LNCaP clone FGC (cell line): ENCODE data around the gene PLCD1.

Experiments
- DNase-seq: peaks from one replicate; pipeline ENCODE4 v3.0.0-alpha.2; 2011; ENCODE audit warnings: low read depth
- H3K4me3 ChIP-seq: 2 replicates; pipeline ENCODE4 v1.5.1; 2011; ENCODE audit warnings: mild to moderate bottlenecking, low read depth, low read length, control low read depth
- CTCF ChIP-seq: IDR thresholded peaks from 2 replicates; pipeline ENCODE4 v1.5.1; 2012; ENCODE audit warnings: mild to moderate bottlenecking; ENCODE audit not compliant: control insufficient read depth, insufficient read depth; ENCODE audit errors: extremely low read depth

The PLCD1 gene

GRCh38 chr3:37957539-37957936, 71.9 kb downstream of the PLCD1 start:
- H3K4me3 ChIP-seq = no peak overlapping the region
- DNase-seq = no peak
- TF ChIP-seq CTCF = no peak
